Measurements from ENCODE around the gene KDELR1. TPM values are rescaled to one million over a fixed set of nuclear protein-coding genes. Genes with fewer than 3 reads are reported as not detected.

The KDELR1 gene
- total and polyA plus RNA-seq, 2 of the 13 experiments (the other 11 are each of a cell fraction or from before 2014, with no cell fraction given) = 134 to 185 TPM

- TF ChIP-seq BCL3 (CRISPR knock-in tag; IDR thresholded peaks at IDR 0.05) = no peak
- TF ChIP-seq ZNF343 (CRISPR knock-in tag; IDR thresholded peaks at IDR 0.05) = no peak
- no peak for TF ChIP-seq ZNF101 (CRISPR knock-in tag; IDR thresholded peaks at IDR 0.05; ENCODE audit: borderline replicate concordance, low read depth)
- TF ChIP-seq ZNF558 (CRISPR knock-in tag; IDR thresholded peaks at IDR 0.05; ENCODE audit: borderline replicate concordance) = no peak
- no peak for TF ChIP-seq DNMT1 (CRISPR knock-in tag; IDR thresholded peaks at IDR 0.05)
- no peak for TF ChIP-seq ZBTB44 (CRISPR knock-in tag; IDR thresholded peaks at IDR 0.05)
- TF ChIP-seq, protein P1, sequence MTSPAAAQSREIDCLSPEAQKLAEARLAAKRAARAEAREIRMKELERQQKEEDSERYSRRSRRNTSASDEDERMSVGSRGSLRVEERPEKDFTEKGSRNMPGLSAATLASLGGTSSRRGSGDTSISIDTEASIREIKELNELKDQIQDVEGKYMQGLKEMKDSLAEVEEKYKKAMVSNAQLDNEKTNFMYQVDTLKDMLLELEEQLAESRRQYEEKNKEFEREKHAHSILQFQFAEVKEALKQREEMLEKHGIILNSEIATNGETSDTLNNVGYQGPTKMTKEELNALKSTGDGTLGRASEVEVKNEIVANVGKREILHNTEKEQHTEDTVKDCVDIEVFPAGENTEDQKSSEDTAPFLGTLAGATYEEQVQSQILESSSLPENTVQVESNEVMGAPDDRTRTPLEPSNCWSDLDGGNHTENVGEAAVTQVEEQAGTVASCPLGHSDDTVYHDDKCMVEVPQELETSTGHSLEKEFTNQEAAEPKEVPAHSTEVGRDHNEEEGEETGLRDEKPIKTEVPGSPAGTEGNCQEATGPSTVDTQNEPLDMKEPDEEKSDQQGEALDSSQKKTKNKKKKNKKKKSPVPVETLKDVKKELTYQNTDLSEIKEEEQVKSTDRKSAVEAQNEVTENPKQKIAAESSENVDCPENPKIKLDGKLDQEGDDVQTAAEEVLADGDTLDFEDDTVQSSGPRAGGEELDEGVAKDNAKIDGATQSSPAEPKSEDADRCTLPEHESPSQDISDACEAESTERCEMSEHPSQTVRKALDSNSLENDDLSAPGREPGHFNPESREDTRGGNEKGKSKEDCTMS (CRISPR knock-in tag; conservative IDR thresholded peaks at IDR 0.05) = no peak
- TF ChIP-seq GATAD1 (CRISPR knock-in tag; IDR thresholded peaks at IDR 0.05) = no peak
- TF ChIP-seq TRIM24 (CRISPR knock-in tag; IDR thresholded peaks at IDR 0.05) = no peak
- TF ChIP-seq CBX1 (IDR thresholded peaks at IDR 0.05; ENCODE audit: low read depth) = peak; percentile 35
- no peak for TF ChIP-seq IRF9 (CRISPR knock-in tag; IDR thresholded peaks at IDR 0.05; ENCODE audit: borderline replicate concordance)
- peak; percentile 91 for TF ChIP-seq CREM (IDR thresholded peaks at IDR 0.05)
- no peak for TF ChIP-seq CREM (CRISPR knock-in tag; IDR thresholded peaks at IDR 0.05)
- no peak for TF ChIP-seq ZNF784 (CRISPR knock-in tag; IDR thresholded peaks at IDR 0.05; ENCODE audit: borderline replicate concordance)
- TF ChIP-seq ZNF264 (CRISPR knock-in tag; IDR thresholded peaks at IDR 0.05) = no peak
- no peak for TF ChIP-seq GABPA (IDR thresholded peaks at IDR 0.05; ENCODE audit: low read depth, low read length)
- TF ChIP-seq GABPA (CRISPR knock-in tag; IDR thresholded peaks at IDR 0.05; ENCODE audit: low read depth) = peak; percentile 66
- TF ChIP-seq ZNF33A (CRISPR knock-in tag; IDR thresholded peaks at IDR 0.05; ENCODE audit: borderline replicate concordance) = no peak
- TF ChIP-seq ZNF225 (CRISPR knock-in tag; IDR thresholded peaks at IDR 0.05) = no peak; the same call in 1 of the 2 replicates
- TF ChIP-seq GLI4 (CRISPR knock-in tag; IDR thresholded peaks at IDR 0.05; ENCODE audit: borderline replicate concordance) = no peak
- TF ChIP-seq NCOA5 (CRISPR knock-in tag; IDR thresholded peaks at IDR 0.05) = no peak
Measured at GRCh38 chr19:48362716-48363499, 28.4 kb downstream of the KDELR1 start (continued).

All from HepG2 (cell line).